Heart right ventricle (tissue), 16 donors: Measurements from ENCODE around the gene RAB22A. TPM values are rescaled to one million over a fixed set of nuclear protein-coding genes. Genes with fewer than 3 reads are reported as not detected.
A peak's percentile ranks its signal among the peaks of the same experiment; 100 is the strongest.

Experiments used
- ATAC-seq, 8 donors: fragments of 200-7000 bp; cut with Tn5 transposase; one replicate each; pipeline ENCODE4 v1.9.1; 2020; ENCODE audit warnings: mild to moderate bottlenecking in 8 of 8, moderate library complexity in 8 of 8, moderate number of reproducible peaks in 1 of 8
- DNase-seq, 2 donors: peaks; one replicate each; pipeline ENCODE4 v3.0.0-alpha.2; 2020
- H3K27ac ChIP-seq, 10 donors: fragments of 200-600 bp; sonication (generic) in 2 of 10; one replicate each; pipeline versions ENCODE4 v1.5.0 to v1.8.0; 2020 to 2022; ENCODE audit warnings: mild to moderate bottlenecking in 3 of 10
- H3K27me3 ChIP-seq, 7 donors: fragments of 200-600 bp; one replicate each; pipeline ENCODE4 v1.8.0; 2021 to 2022; ENCODE audit warnings: mild to moderate bottlenecking in 2 of 7
- H3K36me3 ChIP-seq, 9 donors: fragments of 200-600 bp; sonication (generic) in 1 of 9; one replicate each; pipeline versions ENCODE4 v1.5.0 to v1.8.0; 2020 to 2022; ENCODE audit warnings: mild to moderate bottlenecking in 2 of 9
- H3K4me1 ChIP-seq, 9 donors: fragments of 200-600 bp; sonication (generic) in 1 of 9; one replicate each; pipeline versions ENCODE4 v1.5.0 to v1.8.0; 2020 to 2022; ENCODE audit warnings: mild to moderate bottlenecking in 4 of 9
- H3K4me3 ChIP-seq, 10 donors: fragments of 200-600 bp; sonication (generic) in 2 of 10; one replicate each; pipeline versions ENCODE4 v1.5.0 to v1.8.0; 2020 to 2022; ENCODE audit warnings: mild to moderate bottlenecking in 7 of 10, moderate library complexity in 2 of 10
- H3K9me3 ChIP-seq, 11 donors: fragments of 200-600 bp in 10 of 11; sonication (generic) in 2 of 11; one replicate each; pipeline versions ENCODE4 v1.5.0 to v1.8.0; 2013 to 2022; ENCODE audit warnings: mild to moderate bottlenecking in 2 of 11, control low read depth in 1 of 11, moderate library complexity in 1 of 11
- CTCF ChIP-seq, 9 donors: fragments of 200-600 bp; sonication (generic) in 2 of 9; IDR thresholded peaks; one replicate each; pipeline versions ENCODE4 v1.5.0 to v1.8.0; 2021 to 2022; ENCODE audit warnings: antibody characterized with exemption in 9 of 9, mild to moderate bottlenecking in 5 of 9, moderate library complexity in 1 of 9
- WGBS, 2 donors: extraction: QIAGEN DNeasy Blood & Tissue Kit; methylation state at CpG; one replicate each; pipeline ENCODE4 v1.1.7; 2013; ENCODE audit warnings: inconsistent platforms in 1 of 2; 5-methylcytosine and 5-hydroxymethylcytosine counted together
- intact Hi-C, 10 donors: fragments of 100-400 bp; cut with DNase I; formaldehyde crosslinking; loops; one replicate each; pipeline versions ENCODE4 v1.11.1 to v1.14.2; 2022
- polyA plus RNA-seq, 2 donors: library from polyadenylated mRNA; stranded (reverse); fragments of 200-250 nt; gene quantifications; one replicate each; pipeline ENCODE4 v1.2.3, GENCODE V29; 2013
- total RNA-seq, 10 donors: library from RNA; stranded (reverse); fragmentation: NEBNext Ultra II Directional in 3 of 10; extraction: Animal tissue kit (Norgen Biotek cat#: 25700) in 3 of 10; gene quantifications; one replicate each; pipeline versions ENCODE4 v1.2.1 to v1.2.4, GENCODE V29; 2021 to 2023
- donor health status: Arrhythmogenic right ventricular cardiomyopathy.
- donor health status: ischemic (EF 13 %, LVEDD 7.1; RV severe dilation, severe dysfunction).
- donor health status: healthy with polysubstance abuse.
- donor health status: DM: no; HTN: yes; CAD: no.
- donor health status: DM: no; HTN: no; CAD: no.
- donor health status: ischemic (EF 25% LVEDD 6.9; RV normal size, moderate dysfunction).
- donor health status: ischemic (EF 25% LVEDD 5.7; RV mildly dilated, moderate dysfunction).
- donor health status: healthy.
- donor health status: DM: yes; HTN: yes; CAD: no.
- donor health status: Ischemic cardiomyopathy.
- donor health status: ischemic (EF 35%, LVEDD 5.7; RV mildly dilated, moderate dysfunction).
- donor health status: nonischemic (EF 11% LVEDD 7.7; RV severe dilation, severe dysfunction).
- donor health status: DM: yes; HTN: yes; CAD: no.
- donor health status: PGD.
- donor health status: ischemic (EF 29% LVEDD 5.4; RV normal size, mild dysfunction).
- donor health status: nonischemic (EF 23%, LVEDD 6.1; RV moderate dilation, normal function).

Gene RAB22A
- total and polyA plus RNA-seq, 12 donors: 4.2 to 8.5 (median 6.8) TPM

- intact Hi-C loops: loop anchor here in 1 of 10 donors (5.0 kb wide), 1 partner anchor 82 kb away; the partner anchor contains the start of gene VAPB
- TF ChIP-seq CTCF (IDR thresholded peaks at IDR 0.05): no peak
- Histone ChIP-seq H3K4me3 (no peak overlapping the region), H3K27me3 (no peaks in the 10 kb centered on the region), H3K27ac (no peak overlapping the region), H3K9me3 (no peaks in the 10 kb centered on the region), H3K36me3 (peaks cover 0 to 17% (median 0%) of the 10 kb centered on the region in 9 donors), H3K4me1 (peaks cover 0 to 28% (median 7%) of the 10 kb centered on the region in 9 donors)
- DNase-seq: no peak
- 98 to 99% methylated on average over 1 of the region's 1 CpG for WGBS, 2 donors
- ATAC-seq: no peak
Measured at GRCh38 chr20:58305061-58305460, 4.5 kb upstream of the RAB22A start.

GRCh38 chr20:58306421-58307261 is 2.9 kb upstream of the RAB22A start:
- Histone ChIP-seq H3K36me3 (peaks cover 0 to 18% (median 0%) of the 10 kb centered on the region in 9 donors), H3K9me3 (no peaks in the 10 kb centered on the region), H3K4me3 (peak overlapping the region in 1 of 10 donors; percentile 16), H3K27me3 (no peaks in the 10 kb centered on the region), H3K27ac (peak overlapping the region in 1 of 10 donors; percentile 81), H3K4me1 (peaks cover 0 to 44% (median 18%) of the 10 kb centered on the region in 9 donors)
- intact Hi-C loops: loop anchor here in 1 of 10 donors (1.0 to 5.0 kb wide), 2 partner anchors 81 to 343 kb away; partner anchors contain the start of gene VAPB
- peak in 1 of 8 donors; percentile 20 for ATAC-seq
- DNase-seq: peak in 1 of 2 donors; percentile 28
- no peak for TF ChIP-seq CTCF (IDR thresholded peaks at IDR 0.05)
- 84 to 85% methylated on average over 11 of the region's 11 CpGs for WGBS, 2 donors

GRCh38 chr20:58307270-58307669 is 2.2 kb upstream of the RAB22A start:
- Histone ChIP-seq H3K4me3 (peak overlapping the region in 1 of 10 donors; percentile 16), H3K27me3 (no peaks in the 10 kb centered on the region), H3K27ac (peak overlapping the region in 1 of 10 donors; percentile 81), H3K9me3 (no peaks in the 10 kb centered on the region), H3K4me1 (peaks cover 0 to 44% (median 18%) of the 10 kb centered on the region in 9 donors), H3K36me3 (peaks cover 0 to 19% (median 0%) of the 10 kb centered on the region in 9 donors)
- 94 to 95% methylated on average over 7 of the region's 7 CpGs for WGBS, 2 donors
- TF ChIP-seq CTCF (IDR thresholded peaks at IDR 0.05): no peak
- intact Hi-C loops: loop anchor here in 1 of 10 donors (5.0 kb wide), 1 partner anchor 80 kb away; the partner anchor contains the start of gene VAPB
- ATAC-seq (no peak), DNase-seq (no peak)

- H3K36me3 ChIP-seq: peaks cover 0 to 29% (median 4%) of the 10 kb centered on the region in 9 donors
- intact Hi-C loops: loop anchor here in 1 of 10 donors (5.0 kb wide), 1 partner anchor 79 kb away; the partner anchor contains the start of gene VAPB
- no peak for TF ChIP-seq CTCF (IDR thresholded peaks at IDR 0.05)
- no peak for DNase-seq
- no peaks in the 10 kb centered on the region for H3K27me3 ChIP-seq
- no peaks in the 10 kb centered on the region for H3K9me3 ChIP-seq
- no peak for ATAC-seq
- H3K4me3 ChIP-seq: peak overlapping the region in 9 of 10 donors; percentile 98 to 100 (median 99)
- 68 to 72% methylated on average over 9 of the region's 9 CpGs for WGBS, 2 donors
- H3K4me1 ChIP-seq: peaks cover 0 to 49% (median 18%) of the 10 kb centered on the region in 9 donors
- peak overlapping the region in 8 of 10 donors; percentile 45 to 89 (median 74) for H3K27ac ChIP-seq
Measured at GRCh38 chr20:58308290-58308679, 1.2 kb upstream of the RAB22A start.
